NCI-H2107 treated with DMSO at 0.1 percent for 48 hours (cell line): Measurements from ENCODE around the gene NCAN.
"Not testable (repeated sequence)": the region's sequence is repeated elsewhere in the genome, so short reads cannot be mapped to it uniquely, and the experiment has no call there.

Source experiments
- DNase-seq: peaks from one replicate; lab custom pipeline; 2025; ENCODE audit not compliant: unreplicated experiment; lab: John Stamatoyannopoulos, UW

Gene NCAN

DNA sequence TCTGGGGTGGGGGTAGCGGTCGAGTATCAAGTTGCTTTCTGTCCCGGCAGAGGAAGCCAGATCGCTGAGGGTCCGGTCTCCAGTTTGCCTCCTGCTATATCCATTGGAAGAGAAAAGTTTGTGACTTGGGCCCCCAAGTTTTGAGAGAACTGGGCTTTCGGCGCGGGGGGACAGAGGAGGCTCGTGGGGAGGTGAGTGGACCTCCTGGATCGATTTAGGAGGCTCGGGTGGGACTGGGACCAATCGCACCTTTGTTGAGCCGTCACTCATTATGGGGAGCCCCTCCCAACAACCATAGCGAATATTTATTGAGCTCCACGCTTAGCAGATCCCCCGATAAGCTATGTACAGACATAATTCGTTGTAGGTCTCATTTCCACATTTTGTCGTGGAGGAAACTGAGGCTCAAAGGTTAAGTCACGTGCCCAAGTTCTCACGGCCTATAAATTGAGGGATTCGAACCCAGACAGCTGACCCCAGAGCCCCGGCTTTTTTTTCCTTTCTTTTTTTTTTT is 18.8 kb upstream of the NCAN start:
- DNase-seq = no peak

DNA sequence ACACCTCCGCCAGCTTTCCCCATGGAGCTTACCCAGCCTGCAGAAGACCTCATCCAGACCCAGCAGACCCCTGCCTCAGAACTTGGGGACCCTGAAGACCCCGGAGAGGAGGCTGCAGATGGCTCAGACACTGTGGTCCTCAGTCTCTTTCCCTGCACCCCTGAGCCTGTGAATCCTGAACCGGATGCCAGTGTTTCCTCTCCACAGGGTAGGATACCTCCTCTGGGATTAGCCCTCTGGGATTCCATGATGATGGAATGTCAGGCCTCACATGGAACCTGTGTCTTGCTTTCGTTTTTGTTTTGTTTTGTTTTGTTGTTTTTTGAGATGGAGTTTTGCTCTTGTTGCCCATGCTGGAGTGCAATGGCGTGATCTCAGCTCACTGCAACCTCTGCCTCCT is 17.8 kb upstream of the NCAN start:
- no peak for DNase-seq

DNA sequence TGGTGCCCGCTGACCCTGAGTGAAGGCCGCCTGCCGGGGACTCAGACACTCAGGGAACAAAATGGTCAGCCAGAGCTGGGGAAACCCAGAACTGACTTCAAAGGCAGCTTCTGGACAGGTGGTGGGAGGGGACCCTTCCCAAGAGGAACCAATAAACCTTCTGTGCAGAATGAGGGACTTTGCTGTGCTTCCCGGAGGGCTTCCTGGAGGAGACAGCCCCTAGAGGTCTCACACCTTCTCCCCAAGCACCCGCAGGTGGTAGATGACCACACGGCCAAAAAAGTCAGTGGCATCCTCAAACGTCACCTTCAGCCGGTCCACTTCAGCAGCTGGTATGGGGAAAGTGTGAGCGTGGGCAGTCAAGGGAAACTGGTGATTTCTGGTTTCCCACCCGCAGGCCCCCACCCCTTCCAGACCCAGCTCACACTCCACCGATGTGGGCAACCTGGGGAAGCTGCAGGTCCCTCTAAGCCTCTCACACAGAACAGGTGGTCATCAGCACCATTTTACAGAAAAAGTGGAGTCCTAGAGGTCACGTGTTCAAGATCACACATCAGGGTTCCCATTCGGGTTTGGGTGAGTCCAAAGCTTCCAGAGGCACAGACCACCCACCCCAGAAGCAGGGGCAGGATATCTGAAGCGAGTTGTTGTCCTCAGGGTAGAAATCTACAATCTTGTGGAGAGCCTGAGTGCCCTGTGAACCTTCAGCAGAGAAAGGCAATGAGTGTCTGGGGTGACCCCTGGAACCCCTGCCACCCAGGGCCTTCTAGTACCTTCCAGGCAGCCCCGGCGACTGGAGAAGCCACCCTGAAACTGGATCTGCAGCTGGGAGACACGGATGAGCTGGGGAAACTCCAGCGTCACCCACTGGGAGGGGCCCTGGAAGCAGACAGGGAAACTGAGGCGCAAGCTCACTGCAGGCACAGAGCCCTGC is 9.8 kb upstream of the NCAN start:
- no peak for DNase-seq

DNA sequence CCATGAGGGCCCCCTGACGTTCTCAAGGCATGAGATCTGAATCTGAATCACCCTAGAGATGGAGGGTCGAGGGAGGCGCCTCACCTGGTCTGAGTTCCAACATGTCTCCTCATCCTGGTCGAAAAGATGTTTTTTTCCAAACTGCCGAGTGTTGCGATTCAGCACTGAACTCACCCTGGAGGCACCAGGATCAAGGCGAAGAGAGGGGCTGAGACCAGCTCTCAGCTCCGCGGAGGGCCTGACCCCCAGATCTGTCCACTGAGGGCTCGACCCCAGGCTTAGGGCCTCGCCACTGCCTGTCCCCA is 9.1 kb upstream of the NCAN start:
- DNase-seq = no peak

DNA sequence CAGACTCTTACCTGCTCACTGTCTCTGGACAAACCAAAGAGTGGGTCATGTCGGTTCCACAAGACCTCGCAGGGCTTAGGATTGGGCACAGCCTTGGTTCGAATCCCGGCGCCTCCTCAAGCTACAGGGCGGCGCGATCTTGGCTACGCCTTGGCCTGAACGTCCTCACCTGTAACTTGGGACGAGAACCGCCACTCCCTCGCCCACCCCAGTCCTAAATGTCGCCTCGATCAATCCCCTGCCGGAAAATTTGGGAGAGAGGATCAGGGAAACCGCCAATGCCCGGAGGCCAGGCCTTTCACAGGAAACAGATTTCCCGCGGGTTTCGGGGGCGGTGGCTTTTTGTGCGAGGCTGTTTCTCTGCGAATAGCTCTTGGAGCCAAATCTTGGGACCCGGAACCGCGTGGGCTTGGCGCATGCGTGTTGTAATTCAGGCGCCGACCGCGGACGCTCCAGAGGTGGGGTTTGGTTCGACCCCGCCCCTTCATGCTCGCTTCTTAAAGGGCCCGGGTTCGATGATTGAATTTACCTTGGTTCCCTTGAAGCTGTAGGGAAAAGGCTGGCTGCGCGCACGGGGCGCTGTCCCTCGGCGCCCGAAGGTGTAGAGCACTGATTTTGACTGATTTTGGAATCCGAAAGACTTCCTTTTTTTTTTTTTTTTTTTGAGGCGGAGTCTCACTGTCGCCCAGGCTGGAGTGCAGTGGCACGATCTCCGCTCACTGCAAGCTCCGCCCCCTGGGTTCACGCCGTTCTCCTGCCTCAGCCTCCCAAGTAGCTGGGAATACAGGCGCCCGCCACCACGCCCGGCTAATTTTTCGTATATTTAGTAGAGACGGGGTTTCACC is 8.5 kb upstream of the NCAN start, which contains the start of gene NR2C2AP:
NR2C2AP (minus strand) TSS at position 403 of the 845 bp plus-strand sequence; CDS start at position 49, 354 bp downstream.
- DNase-seq = no peak

DNA sequence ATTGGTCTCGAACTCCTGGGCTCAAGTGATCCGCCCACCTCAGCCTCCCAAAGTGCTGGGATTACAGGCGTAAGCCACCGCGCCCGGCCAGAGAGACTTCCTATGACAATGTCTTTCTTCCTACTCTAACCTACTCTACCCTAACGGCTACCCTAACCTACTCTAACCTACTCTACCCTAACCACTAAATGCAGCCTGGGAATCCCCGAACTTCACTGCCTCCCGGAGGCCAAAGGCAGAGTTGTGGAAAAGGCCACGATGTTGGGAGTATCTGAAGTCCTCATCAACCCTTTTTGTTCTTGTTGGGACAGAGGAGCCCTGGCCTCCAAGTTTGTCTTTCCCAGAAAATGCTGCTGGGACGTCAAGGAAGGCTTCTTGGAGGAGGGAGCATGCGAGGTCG is 7.6 kb upstream of the NCAN start:
- DNase-seq = no peak

DNA sequence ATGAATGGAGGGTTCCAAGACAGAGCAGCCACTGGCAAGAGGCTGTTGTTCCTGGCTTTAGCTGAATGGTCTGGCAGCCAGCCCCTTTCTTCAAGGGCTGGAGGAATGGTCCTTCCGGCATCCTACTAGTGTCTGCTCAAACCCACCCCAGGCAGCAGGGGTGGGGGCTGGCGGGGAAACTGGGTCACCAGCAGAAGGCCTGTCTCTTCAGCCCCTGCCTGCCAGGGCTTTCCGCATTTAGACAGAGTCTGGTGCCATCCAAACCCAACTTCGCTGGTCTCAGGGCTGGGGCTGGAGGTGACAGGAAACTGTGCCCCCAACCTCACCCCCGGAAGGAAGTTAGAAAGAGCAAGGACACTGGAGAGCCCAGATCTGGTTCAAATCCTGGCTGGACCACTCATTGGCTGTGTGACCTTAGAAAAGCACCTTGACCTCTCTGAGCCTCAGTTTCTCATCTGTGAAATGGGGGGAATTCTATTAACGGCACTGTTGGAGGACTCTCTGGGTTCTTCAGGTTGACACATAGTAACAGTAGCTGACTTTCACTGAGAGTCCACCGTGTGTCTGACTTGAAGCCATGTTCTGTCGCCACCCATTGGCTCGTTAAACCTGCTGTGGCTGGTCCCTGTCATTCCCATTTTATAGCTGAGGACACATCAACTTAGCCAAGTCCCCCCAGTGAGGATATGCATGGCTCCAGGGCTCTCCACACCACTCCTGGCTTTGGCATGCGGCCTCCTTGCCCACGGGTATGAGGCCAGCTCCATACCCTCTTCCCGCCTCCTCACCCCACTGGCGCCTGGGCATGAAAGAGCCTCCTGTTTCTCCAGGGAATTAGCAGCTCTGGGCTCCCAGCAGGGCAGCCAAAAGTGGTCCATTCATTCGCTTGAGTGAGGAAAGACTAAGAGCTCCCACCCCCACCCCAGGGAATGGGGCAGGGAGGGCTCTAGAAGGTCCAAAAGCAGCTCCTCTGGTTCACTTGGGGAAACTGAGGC is 6.0 kb upstream of the NCAN start:
- no peak for DNase-seq

DNA sequence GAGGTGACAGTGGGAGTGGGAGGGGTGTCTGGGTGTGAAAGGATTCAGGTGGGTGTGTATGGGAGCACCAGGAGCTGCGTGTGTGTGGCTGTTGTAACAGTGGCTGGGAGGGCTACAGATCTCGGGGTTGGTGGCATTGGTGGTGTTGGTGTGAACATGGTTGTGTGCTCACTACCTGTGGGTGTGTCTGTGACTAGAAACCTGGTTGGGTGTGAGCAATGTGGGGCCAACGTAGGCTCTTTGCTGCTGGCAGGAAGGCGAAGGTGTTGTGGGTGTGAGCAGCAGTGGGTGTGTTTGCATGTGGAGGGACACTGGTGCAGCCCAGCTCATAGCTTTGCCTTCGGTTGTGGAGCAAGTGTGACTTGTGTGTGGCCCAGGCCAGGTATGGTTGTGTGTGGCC is 4.8 kb upstream of the NCAN start:
- DNase-seq = no peak

DNA sequence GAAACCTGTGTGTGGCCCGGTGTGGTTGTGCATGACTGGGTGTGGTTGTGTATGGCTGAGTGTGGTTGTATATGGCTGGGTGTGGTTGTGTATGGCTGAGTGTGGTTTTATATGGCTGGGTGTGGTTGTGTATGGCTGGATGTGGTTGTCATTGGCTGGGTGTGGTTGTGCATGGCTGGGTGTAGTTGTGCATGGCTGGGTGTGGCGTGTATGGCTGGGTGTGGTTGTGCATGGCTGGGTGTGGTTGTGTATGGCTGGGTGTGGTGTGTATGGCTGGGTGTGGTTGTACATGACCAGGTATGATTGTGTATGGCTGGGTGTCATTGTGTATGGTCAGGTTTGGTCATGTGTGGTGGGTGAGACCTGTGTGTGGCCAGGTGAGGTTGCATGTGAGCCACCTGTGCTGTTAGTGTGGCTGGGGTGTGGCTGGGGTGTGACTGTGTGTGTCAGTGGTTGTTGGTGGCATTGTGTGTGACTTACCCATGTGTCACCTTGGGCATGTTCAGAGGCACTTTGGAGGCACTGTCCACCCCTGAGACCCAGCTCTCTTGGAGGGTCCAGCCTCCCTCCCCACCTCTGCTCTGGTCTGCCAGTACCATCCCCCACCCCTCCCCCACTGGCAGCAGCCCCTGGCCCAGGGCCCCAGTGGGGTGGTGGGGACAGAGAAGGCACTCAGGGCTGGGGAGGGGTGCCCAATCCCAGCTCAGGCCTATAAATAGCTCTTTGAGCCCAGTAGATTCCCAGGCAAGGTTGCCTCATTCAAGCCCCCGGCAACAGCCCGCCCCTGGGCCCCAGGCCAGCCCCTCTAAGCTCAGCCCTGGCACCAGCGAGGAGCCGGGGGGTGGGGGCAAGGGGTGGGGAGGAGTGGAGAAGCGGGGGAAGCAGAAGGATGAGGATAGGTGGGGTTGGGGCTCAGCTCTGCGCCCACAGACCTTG is 3.9 kb upstream of the NCAN start:
- DNase-seq = no peak

DNA sequence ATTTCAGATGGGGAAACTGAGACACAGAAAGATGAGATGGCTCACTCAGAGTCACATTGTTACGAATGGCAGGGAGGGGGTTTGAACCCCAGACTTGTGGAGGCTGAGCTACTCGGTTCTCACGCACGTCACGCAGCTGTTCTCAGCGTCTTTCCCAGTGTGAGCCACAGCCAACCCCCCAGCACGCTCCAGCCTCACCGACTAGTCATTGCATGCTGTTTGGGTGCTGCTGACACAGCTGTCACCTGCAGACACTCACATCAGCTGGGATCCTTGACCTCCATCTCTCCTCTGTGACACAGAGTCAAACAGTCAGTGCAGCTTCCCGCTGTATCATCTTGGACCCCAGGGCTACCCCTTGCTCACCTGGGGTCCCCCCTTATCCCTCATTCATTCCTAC is 2.4 kb upstream of the NCAN start:
- no peak for DNase-seq

DNA sequence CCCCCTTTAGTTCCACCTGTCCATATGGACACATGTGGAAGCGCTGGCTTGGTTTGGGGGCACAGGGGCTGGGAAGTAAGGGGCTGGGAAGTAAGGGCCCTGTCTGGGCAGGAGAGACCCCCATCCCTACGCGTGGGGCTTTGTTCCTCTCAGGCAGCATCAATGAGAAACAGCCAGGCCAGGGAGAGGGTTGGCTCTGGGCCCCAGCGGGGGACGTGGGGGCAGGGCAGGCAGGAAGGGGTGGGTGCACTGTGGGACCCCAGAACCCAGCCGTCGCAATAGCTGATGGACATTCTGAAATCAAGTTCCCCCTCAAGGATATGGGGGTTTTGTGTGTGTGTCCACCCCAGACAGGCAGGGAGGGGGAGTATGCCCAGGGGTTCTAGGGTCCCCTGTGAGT is 1.2 kb downstream of the NCAN start:
- DNase-seq = no peak

DNA sequence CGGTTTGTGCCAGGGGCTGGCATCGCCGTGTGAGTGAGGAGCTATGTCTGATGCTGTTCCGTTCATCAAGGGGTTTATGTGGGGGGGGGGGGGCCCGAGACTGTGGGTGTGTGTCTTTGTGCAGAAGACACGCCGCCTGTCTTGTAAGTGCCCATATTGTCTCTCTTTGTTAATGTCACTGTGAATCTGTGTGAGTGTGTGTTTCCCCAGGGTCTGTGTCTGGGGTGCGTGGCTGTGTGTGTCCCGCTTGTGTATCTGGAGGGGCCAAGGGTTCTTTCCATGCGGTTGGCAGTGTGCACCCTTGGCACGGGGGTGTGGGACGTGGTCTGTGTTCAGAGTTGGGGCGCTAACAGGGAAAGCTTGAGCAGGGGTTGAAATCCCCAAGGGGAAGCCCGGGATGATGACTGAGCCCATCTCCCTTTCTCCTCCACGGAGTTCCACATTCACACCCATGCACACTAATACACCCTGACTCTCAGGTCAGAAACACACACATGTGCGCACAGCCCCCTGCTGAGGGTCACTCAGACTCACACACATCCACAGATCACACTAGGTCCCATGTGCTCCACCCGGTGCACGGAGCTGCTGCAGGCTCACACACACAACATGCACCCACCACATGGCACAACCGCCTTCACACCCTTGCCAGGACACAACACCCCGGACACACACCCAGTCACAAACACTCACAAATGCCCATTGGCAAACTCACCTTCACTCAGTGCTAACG is 1.8 kb downstream of the NCAN start:
- DNase-seq = no peak

DNA sequence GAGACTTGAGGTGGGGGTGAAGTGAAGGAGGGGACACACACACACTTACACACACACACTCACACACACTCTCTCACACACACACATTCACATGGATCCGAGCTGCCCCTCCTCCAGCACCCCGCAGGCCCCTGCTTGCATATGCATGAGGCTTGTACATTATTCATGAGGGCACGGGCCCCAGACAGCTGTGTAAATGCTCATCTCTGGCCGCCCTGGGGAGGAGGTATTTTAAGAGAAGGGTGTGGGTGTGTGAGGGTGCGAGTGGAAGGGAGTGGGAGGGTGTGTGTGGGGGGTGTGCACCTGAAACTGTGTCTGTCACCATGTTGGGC is 2.4 kb downstream of the NCAN start:
- no peak for DNase-seq

DNA sequence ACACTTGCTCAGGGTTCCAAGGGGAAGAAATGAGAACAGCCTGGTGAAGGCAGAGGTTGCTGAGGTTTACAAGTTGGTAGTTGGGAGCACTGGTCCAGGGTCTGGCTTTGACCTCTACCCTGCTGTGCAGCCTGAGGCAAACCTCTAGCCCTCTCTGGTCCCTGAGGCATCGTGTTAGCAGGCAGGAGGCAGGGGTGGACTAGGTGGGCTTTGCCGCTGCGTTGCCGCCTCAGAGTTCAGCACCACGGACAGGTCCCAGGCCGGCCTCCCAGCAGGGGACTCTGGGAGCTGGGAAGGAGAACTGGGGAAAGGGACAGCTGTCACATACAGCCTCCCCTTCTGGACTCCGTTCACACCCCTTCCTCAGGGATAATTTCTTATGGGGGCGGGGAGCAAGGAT is 3.1 kb downstream of the NCAN start:
- DNase-seq = no peak

DNA sequence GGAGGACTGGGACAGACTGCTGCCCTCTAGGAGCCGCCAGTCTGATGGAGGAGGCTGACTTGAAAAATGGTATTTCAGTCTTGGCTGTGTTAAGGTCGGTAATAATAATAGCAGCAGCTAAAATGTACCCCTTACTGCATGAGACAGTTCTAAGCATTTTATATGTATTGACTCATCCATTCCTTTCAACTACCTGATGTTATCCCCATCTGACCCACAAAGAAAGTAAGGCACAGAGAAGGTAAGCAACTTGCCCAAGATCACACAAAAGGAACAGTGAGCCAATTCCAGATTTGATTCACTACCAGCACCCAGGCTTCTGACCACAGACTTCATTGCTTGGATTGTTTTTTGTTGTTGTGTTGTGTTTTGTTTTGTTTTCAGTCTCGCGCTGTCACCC is 4.0 kb downstream of the NCAN start:
- DNase-seq = no peak

DNA sequence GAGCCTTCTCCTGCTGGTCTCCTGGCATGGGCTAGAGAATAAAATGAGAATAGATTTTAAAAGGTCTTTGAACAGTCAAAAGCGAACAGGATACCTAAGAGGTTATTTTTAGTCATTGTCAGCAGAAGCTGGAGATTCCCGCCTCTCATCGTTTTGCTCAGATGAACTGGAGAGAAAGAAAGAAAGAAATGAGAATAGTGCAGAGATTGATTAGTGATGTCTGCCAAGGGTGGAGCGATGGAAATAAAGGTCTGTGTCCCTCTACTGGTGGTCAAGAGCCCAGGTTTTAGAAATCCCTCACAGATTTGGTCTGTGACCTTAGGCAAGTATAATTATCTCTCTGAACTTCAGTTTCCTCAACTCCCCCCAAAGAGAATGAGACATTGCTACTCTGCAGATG is 5.3 kb downstream of the NCAN start:
- no peak for DNase-seq

DNA sequence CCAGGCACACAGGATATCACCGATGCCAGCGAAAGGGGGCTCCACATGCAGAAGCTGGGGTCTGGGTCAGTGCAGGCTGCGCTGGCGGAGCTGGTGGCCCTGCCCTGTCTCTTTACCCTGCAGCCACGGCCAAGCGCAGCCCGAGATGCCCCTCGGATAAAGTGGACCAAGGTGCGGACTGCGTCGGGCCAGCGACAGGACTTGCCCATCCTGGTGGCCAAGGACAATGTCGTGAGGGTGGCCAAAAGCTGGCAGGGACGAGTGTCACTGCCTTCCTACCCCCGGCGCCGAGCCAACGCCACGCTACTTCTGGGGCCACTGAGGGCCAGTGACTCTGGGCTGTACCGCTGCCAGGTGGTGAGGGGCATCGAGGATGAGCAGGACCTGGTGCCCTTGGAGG is 7.2 kb downstream of the NCAN start:
- DNase-seq = no peak

DNA sequence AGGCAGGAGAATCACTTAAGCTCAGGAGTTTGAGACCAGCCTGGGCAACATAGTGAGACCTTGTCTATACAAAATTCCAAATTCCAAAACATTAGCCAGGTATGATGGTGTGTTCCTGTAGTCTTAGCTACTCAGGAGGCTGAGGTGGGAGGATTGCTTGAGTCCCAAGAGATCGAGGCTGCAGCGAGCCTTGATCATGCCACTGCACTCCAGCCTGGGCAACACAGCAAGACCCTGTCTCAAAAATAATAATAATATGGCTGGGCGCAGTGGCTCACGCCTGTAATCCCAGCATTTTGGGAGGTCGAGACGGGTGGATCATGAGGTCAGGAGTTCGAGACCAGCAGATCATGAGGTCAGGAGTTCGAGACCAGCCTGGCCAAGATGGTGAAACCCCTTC is 9.2 kb downstream of the NCAN start:
- not testable (repeated sequence) for DNase-seq

DNA sequence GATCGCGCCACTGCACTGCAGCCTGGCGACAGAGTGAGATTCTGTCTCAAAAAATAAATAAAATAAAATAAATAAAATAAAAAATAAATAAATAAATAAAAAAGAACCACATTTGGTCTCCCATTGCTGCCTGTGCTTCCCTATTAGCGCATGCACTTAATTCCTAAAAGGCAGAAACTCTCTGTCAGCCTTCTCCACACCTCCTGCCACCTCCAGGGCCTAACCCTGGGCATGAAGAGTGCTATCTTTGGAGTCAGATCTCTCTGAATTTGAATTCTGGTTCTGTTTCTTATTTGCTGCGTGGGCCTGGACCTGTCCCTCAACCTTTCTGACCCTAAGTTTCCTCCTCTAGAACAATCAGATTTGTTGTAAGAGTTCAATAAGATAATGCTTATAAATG is 11.3 kb downstream of the NCAN start:
- no peak for DNase-seq
